GM12801 (cell line): Measurements from ENCODE around the gene SNRPD3.

Experiments used
- CTCF ChIP-seq: IDR thresholded peaks from one replicate; pipeline ENCODE4 v1.5.1; 2011; ENCODE audit warnings: control low read depth; ENCODE audit not compliant: insufficient read length; ENCODE audit errors: extremely low read depth

Gene SNRPD3

GRCh38 chr22:24566899-24567511, 11.2 kb downstream of the SNRPD3 start:
- no peak for TF ChIP-seq CTCF

- no peak for TF ChIP-seq CTCF
Measured at GRCh38 chr22:24567668-24568067, 11.9 kb downstream of the SNRPD3 start.

GRCh38 chr22:24571266-24571665, 15.5 kb downstream of the SNRPD3 start:
- no peak for TF ChIP-seq CTCF

- no peak for TF ChIP-seq CTCF
Measured at GRCh38 chr22:24576778-24577177, 21.0 kb downstream of the SNRPD3 start.

GRCh38 chr22:24578355-24579257, 22.8 kb downstream of the SNRPD3 start:
- no peak for TF ChIP-seq CTCF

- TF ChIP-seq CTCF, result no peak
Measured at GRCh38 chr22:24579258-24579601, 23.4 kb downstream of the SNRPD3 start.

- no peak for TF ChIP-seq CTCF
Measured at GRCh38 chr22:24580276-24580675, 24.5 kb downstream of the SNRPD3 start.
